ENCODE measurements around the gene KCNQ1. TPM values are rescaled to one million over a fixed set of nuclear protein-coding genes. Genes with fewer than 3 reads are reported as not detected.

Gene KCNQ1, protein sequence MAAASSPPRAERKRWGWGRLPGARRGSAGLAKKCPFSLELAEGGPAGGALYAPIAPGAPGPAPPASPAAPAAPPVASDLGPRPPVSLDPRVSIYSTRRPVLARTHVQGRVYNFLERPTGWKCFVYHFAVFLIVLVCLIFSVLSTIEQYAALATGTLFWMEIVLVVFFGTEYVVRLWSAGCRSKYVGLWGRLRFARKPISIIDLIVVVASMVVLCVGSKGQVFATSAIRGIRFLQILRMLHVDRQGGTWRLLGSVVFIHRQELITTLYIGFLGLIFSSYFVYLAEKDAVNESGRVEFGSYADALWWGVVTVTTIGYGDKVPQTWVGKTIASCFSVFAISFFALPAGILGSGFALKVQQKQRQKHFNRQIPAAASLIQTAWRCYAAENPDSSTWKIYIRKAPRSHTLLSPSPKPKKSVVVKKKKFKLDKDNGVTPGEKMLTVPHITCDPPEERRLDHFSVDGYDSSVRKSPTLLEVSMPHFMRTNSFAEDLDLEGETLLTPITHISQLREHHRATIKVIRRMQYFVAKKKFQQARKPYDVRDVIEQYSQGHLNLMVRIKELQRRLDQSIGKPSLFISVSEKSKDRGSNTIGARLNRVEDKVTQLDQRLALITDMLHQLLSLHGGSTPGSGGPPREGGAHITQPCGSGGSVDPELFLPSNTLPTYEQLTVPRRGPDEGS
- polyA plus RNA-seq (2013, experiment 1 of 2) = 0.03 TPM
- 0.03 TPM for polyA plus RNA-seq (2013, experiment 2 of 2)

DNA sequence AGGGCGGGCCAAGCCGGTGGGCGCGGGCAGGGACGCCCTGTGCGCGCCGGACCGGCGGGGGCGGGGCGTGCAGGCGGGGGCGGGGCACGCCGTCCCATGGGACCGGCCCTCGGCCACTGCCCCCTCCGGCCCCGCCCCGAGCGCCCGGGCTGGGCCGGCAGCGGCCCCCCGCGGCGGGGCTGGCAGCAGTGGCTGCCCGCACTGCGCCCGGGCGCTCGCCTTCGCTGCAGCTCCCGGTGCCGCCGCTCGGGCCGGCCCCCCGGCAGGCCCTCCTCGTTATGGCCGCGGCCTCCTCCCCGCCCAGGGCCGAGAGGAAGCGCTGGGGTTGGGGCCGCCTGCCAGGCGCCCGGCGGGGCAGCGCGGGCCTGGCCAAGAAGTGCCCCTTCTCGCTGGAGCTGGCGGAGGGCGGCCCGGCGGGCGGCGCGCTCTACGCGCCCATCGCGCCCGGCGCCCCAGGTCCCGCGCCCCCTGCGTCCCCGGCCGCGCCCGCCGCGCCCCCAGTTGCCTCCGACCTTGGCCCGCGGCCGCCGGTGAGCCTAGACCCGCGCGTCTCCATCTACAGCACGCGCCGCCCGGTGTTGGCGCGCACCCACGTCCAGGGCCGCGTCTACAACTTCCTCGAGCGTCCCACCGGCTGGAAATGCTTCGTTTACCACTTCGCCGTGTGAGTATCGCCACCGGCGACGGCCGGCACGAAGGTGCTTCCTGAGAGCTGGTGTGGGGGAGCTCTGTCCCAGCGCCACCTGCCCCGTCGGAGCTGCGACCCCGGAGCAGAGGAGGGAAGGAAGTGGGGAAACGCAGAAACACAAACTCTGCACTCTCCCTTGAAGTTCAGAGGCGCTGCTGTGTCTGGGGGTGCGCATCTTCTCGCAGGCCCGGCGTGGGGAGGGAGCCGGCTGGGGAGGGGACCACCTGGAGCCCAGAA lies at the start of gene KCNQ1:
TSS of gene KCNQ1 (plus strand) at position 188 of the 925 bp plus-strand sequence. CDS start at position 279, 91 bp downstream.
- Histone ChIP-seq H3K4me3 (ENCODE audit: insufficient read depth in 1 of 2, low read depth in 1 of 2, low read length in 2 of 2) (no peak within 1 kb of the TSS), H3K27me3 (ENCODE audit: control insufficient read depth in 1 of 2, insufficient read depth in 1 of 2, low read length in 2 of 2) (peaks cover 77 to 79% of the 10 kb centered on the region in 2 experiments), H3K9ac (ENCODE audit: low read length) (no peak within 1 kb of the TSS), H3K4ac (ENCODE audit: low read depth in 1 of 2, low read length in 2 of 2) (no peak within 1 kb of the TSS), H2BK120ac (ENCODE audit: low read depth, low read length) (no peak within 1 kb of the TSS), H3K4me2 (ENCODE audit: low read length, poor library complexity, severe bottlenecking) (peak within 1 kb of the TSS; percentile 40), H3K14ac (ENCODE audit: low read length in 2 of 2) (no peak within 1 kb of the TSS), H2BK12ac (ENCODE audit: low read length in 2 of 2) (no peak within 1 kb of the TSS), H2BK5ac (ENCODE audit: low read depth, low read length, poor library complexity, severe bottlenecking) (no peak within 1 kb of the TSS), H4K91ac (ENCODE audit: low read length) (no peak within 1 kb of the TSS), H3K4me1 (ENCODE audit: control insufficient read depth, insufficient read depth, low read depth, low read length) (peaks cover 9% of the 10 kb centered on the region), H3K9me3 (ENCODE audit: control insufficient read depth, low read length) (no peaks in the 10 kb centered on the region), H3K23ac (ENCODE audit: low read length in 2 of 2) (no peak within 1 kb of the TSS), H3K18ac (ENCODE audit: low read depth in 1 of 2, low read length in 2 of 2) (no peak within 1 kb of the TSS), H3K79me1 (replicated peaks; ENCODE audit: low read length, poor library complexity, severe bottlenecking) (no peaks in the 10 kb centered on the region), H4K8ac (ENCODE audit: low read length) (no peak within 1 kb of the TSS), H2AFZ (ENCODE audit: low read depth, low read length) (no peak within 1 kb of the TSS), H2BK15ac (ENCODE audit: low read depth, poor library complexity, severe bottlenecking) (no peak within 1 kb of the TSS), H3K36me3 (ENCODE audit: control insufficient read depth in 1 of 2, insufficient read depth in 2 of 2, low read depth in 1 of 2, low read length in 2 of 2) (no peaks in the 10 kb centered on the region), H2AK5ac (ENCODE audit: low read length, severe bottlenecking) (no peak within 1 kb of the TSS), H3K27ac (ENCODE audit: low read length, poor library complexity, severe bottlenecking) (no peak within 1 kb of the TSS)
- WGBS = 4% methylated on average over 86 of the region's 116 CpGs
- DNase-seq = no peak

DNA sequence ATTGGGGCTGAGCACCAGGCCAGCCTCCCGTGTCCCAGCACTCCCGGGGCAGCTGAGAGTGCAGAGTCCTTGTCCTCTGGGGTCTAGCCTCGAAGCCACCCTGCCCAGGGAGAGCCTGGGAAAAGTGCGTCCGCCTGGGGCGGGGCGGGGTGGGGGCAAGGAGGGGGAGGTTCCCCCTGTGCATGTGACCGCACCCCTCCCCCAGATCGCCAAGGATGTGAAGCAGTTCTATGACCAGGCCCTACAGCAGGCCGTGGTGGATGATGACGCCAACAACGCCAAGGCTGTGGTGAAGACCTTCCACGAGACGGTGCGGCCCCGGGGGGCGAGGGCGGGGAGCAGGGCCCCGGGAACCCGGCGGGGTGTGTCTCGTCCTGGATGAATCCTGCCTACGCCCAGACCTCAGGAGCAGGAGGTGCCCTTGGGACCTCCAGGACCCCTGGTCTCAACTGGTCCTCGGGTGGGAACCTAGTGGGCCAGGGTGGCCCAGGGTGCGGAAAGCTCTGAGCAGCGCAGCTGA lies 49.5 kb upstream of the KCNQ1 start:
- 96% methylated on average over 26 of the region's 26 CpGs for WGBS
- DNase-seq = no peak
- H3K27ac ChIP-seq (ENCODE audit: low read length, poor library complexity, severe bottlenecking) = no peak overlapping the region

DNA sequence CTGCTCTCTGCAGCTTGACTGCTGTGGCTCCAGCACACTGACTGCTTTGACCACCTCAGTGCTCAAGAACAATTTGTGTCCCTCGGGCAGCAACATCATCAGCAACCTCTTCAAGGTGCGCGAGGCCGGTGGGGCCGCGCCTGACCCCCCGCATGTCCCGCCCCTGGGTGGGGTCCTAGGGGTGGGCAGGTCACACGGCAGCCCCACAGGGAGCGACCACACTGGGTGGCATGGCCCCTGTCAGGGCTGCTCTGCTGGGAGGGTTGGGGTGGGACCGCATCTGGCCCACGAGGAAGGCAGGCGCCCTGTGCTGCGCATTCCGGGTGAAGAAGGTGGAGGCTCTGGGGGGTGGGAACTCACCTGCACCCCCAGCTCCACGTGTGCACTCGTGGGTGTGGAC lies 49.0 kb upstream of the KCNQ1 start:
- Histone ChIP-seq H4K8ac (ENCODE audit: low read length) (no peak overlapping the region), H3K27ac (ENCODE audit: low read length, poor library complexity, severe bottlenecking) (no peak overlapping the region), H3K4ac (ENCODE audit: low read depth in 1 of 2, low read length in 2 of 2) (peak overlapping the region in 1 of 2 experiments; percentile 2), H2AFZ (ENCODE audit: low read depth, low read length) (no peak overlapping the region), H3K9ac (ENCODE audit: low read length) (no peak overlapping the region), H3K27me3 (ENCODE audit: control insufficient read depth in 1 of 2, insufficient read depth in 1 of 2, low read length in 2 of 2) (no peaks in the 10 kb centered on the region), H3K36me3 (ENCODE audit: control insufficient read depth in 1 of 2, insufficient read depth in 2 of 2, low read depth in 1 of 2, low read length in 2 of 2) (peaks cover 68 to 81% of the 10 kb centered on the region in 2 experiments), H3K4me1 (ENCODE audit: control insufficient read depth, insufficient read depth, low read depth, low read length) (peaks cover 22% of the 10 kb centered on the region), H3K14ac (ENCODE audit: low read length in 2 of 2) (no peak overlapping the region), H2BK5ac (ENCODE audit: low read depth, low read length, poor library complexity, severe bottlenecking) (no peak overlapping the region), H3K23ac (ENCODE audit: low read length in 2 of 2) (no peak overlapping the region), H3K4me2 (ENCODE audit: low read length, poor library complexity, severe bottlenecking) (no peak overlapping the region), H2BK120ac (ENCODE audit: low read depth, low read length) (no peak overlapping the region), H3K79me1 (replicated peaks; ENCODE audit: low read length, poor library complexity, severe bottlenecking) (peaks cover 51% of the 10 kb centered on the region), H3K18ac (ENCODE audit: low read depth in 1 of 2, low read length in 2 of 2) (no peak overlapping the region), H3K4me3 (ENCODE audit: insufficient read depth in 1 of 2, low read depth in 1 of 2, low read length in 2 of 2) (no peak overlapping the region), H4K91ac (ENCODE audit: low read length) (no peak overlapping the region), H2AK5ac (ENCODE audit: low read length, severe bottlenecking) (no peak overlapping the region), H2BK15ac (ENCODE audit: low read depth, poor library complexity, severe bottlenecking) (no peak overlapping the region), H3K9me3 (ENCODE audit: control insufficient read depth, low read length) (no peaks in the 10 kb centered on the region), H2BK12ac (ENCODE audit: low read length in 2 of 2) (no peak overlapping the region)
- no peak for DNase-seq
- 94% methylated on average over 17 of the region's 17 CpGs for WGBS

More for the DNA sequence above, 49.5 kb upstream of the KCNQ1 start:
- no peak overlapping the region for H2BK120ac ChIP-seq (ENCODE audit: low read depth, low read length)
- H2BK5ac ChIP-seq (ENCODE audit: low read depth, low read length, poor library complexity, severe bottlenecking) = no peak overlapping the region
- peaks cover 71 to 84% of the 10 kb centered on the region in 2 experiments for H3K36me3 ChIP-seq (ENCODE audit: control insufficient read depth in 1 of 2, insufficient read depth in 2 of 2, low read depth in 1 of 2, low read length in 2 of 2)
- no peak overlapping the region for H3K4me3 ChIP-seq (ENCODE audit: insufficient read depth in 1 of 2, low read depth in 1 of 2, low read length in 2 of 2)
- H3K4ac ChIP-seq (ENCODE audit: low read depth in 1 of 2, low read length in 2 of 2) = no peak overlapping the region
- H3K4me1 ChIP-seq (ENCODE audit: control insufficient read depth, insufficient read depth, low read depth, low read length) = peaks cover 28% of the 10 kb centered on the region
- no peak overlapping the region for H3K23ac ChIP-seq (ENCODE audit: low read length in 2 of 2)
- no peak overlapping the region for H3K14ac ChIP-seq (ENCODE audit: low read length in 2 of 2)
- H2AK5ac ChIP-seq (ENCODE audit: low read length, severe bottlenecking) = no peak overlapping the region
- no peak overlapping the region for H2BK12ac ChIP-seq (ENCODE audit: low read length in 2 of 2)
- H3K27me3 ChIP-seq (ENCODE audit: control insufficient read depth in 1 of 2, insufficient read depth in 1 of 2, low read length in 2 of 2) = no peaks in the 10 kb centered on the region
- no peak overlapping the region for H3K18ac ChIP-seq (ENCODE audit: low read depth in 1 of 2, low read length in 2 of 2)
- H2BK15ac ChIP-seq (ENCODE audit: low read depth, poor library complexity, severe bottlenecking) = no peak overlapping the region
- no peaks in the 10 kb centered on the region for H3K9me3 ChIP-seq (ENCODE audit: control insufficient read depth, low read length)
- H4K91ac ChIP-seq (ENCODE audit: low read length) = peak overlapping the region; percentile 31
- H3K4me2 ChIP-seq (ENCODE audit: low read length, poor library complexity, severe bottlenecking) = no peak overlapping the region
- no peak overlapping the region for H2AFZ ChIP-seq (ENCODE audit: low read depth, low read length)
- H3K9ac ChIP-seq (ENCODE audit: low read length) = no peak overlapping the region
- H3K79me1 ChIP-seq (replicated peaks; ENCODE audit: low read length, poor library complexity, severe bottlenecking) = peaks cover 51% of the 10 kb centered on the region
- H4K8ac ChIP-seq (ENCODE audit: low read length) = no peak overlapping the region

All from mesenchymal stem cell (in vitro differentiated cells and primary cell).